GM21360 (cell line): ENCODE results near the gene ATP7B.
"Not testable (repeated sequence)": the region's sequence is repeated elsewhere in the genome, so short reads cannot be mapped to it uniquely, and the experiment has no call there.

ENCODE experiments used
- ATAC-seq: cut with Tn5 transposase; IDR thresholded peaks from one replicate; pipeline ENCODE4 v1.9.1; 2021; ENCODE audit warnings: mild to moderate bottlenecking, moderate library complexity; ENCODE audit not compliant: unreplicated experiment

Gene ATP7B

GRCh38 chr13:52010890-52011631 is at the start of gene ATP7B:
ATP7B (minus strand) TSS chr13:52011450; CDS start chr13:52011337, 113 bp downstream.
- ATAC-seq: no peak

- no peak for ATAC-seq
Observed at GRCh38 chr13:52053460-52053859, 42.2 kb upstream of the ATP7B start.

GRCh38 chr13:52051400-52051799 is 40.1 kb upstream of the ATP7B start:
- no peak for ATAC-seq

GRCh38 chr13:52048516-52048915 is 37.3 kb upstream of the ATP7B start:
- no peak for ATAC-seq

GRCh38 chr13:52047463-52047862 is 36.2 kb upstream of the ATP7B start:
- ATAC-seq: no peak

GRCh38 chr13:52043675-52044074 is 32.4 kb upstream of the ATP7B start:
- no peak for ATAC-seq

GRCh38 chr13:52036037-52036436 is 24.8 kb upstream of the ATP7B start:
- ATAC-seq: no peak

GRCh38 chr13:52034616-52035226 is 23.5 kb upstream of the ATP7B start:
- ATAC-seq: no peak

GRCh38 chr13:52033039-52033438 is 21.8 kb upstream of the ATP7B start:
- no peak for ATAC-seq

- ATAC-seq: not testable (repeated sequence)
Observed at GRCh38 chr13:52030401-52030800, 19.2 kb upstream of the ATP7B start.

GRCh38 chr13:52029569-52029968 is 18.3 kb upstream of the ATP7B start:
- ATAC-seq: no peak

- no peak for ATAC-seq
Observed at GRCh38 chr13:52027832-52028231, 16.6 kb upstream of the ATP7B start.

GRCh38 chr13:52026246-52026626 is 15.0 kb upstream of the ATP7B start:
- ATAC-seq: no peak

GRCh38 chr13:52025475-52026245 is 14.4 kb upstream of the ATP7B start:
- no peak for ATAC-seq

GRCh38 chr13:52024481-52024880 is 13.2 kb upstream of the ATP7B start, which contains the start of gene UTP14C:
UTP14C (plus strand) TSS chr13:52024691; CDS start chr13:52028805, 4,114 bp downstream.
- no peak for ATAC-seq

- no peak for ATAC-seq
Observed at GRCh38 chr13:52022356-52022755, 11.1 kb upstream of the ATP7B start.

GRCh38 chr13:52020191-52020590 is 8.9 kb upstream of the ATP7B start:
- ATAC-seq: no peak

- no peak for ATAC-seq
Observed at GRCh38 chr13:52016296-52016695, 5.0 kb upstream of the ATP7B start.

- ATAC-seq: no peak
Observed at GRCh38 chr13:52012512-52012836, 1.2 kb upstream of the ATP7B start.

GRCh38 chr13:52011632-52012511 is 622 bp upstream of the ATP7B start, which contains the start of gene ALG11:
ALG11 (plus strand) TSS chr13:52012398; CDS start chr13:52012419, 21 bp downstream.
- ATAC-seq: peak; percentile 99

GRCh38 chr13:52009946-52010345 is 1.3 kb downstream of the ATP7B start:
- ATAC-seq: no peak
